Chondrocyte (in vitro differentiated cells): Measurements from ENCODE around the gene KCNK3. TPM values are rescaled to one million over a fixed set of nuclear protein-coding genes. Genes with fewer than 3 reads are reported as not detected.

Source experiments
- DNase-seq: peaks from one replicate; pipeline ENCODE4 v3.0.0; 2021; ENCODE audit warnings: mixed read lengths, low spot score
- H3K27ac Mint-ChIP-seq: one replicate; pipeline ENCODE4 v1.8.0; 2021; ENCODE audit warnings: mild to moderate bottlenecking, moderate library complexity, mixed read lengths; ENCODE audit not compliant: unreplicated experiment
- H3K27me3 Mint-ChIP-seq: 2 replicates; pipeline ENCODE4 v1.8.0; 2021; ENCODE audit warnings: low read depth, mixed read lengths
- H3K36me3 Mint-ChIP-seq: 2 replicates; pipeline ENCODE4 v1.8.0; 2021; ENCODE audit warnings: low read depth, mixed read lengths
- H3K4me1 Mint-ChIP-seq: 2 replicates; pipeline ENCODE4 v1.8.0; 2021; ENCODE audit warnings: low read depth, mild to moderate bottlenecking, mixed read lengths
- H3K4me3 Mint-ChIP-seq: one replicate; pipeline ENCODE4 v1.8.0; 2021; ENCODE audit warnings: mild to moderate bottlenecking, moderate library complexity, mixed read lengths; ENCODE audit not compliant: unreplicated experiment
- H3K9me3 Mint-ChIP-seq: 2 replicates; pipeline ENCODE4 v1.8.0; 2021; ENCODE audit warnings: low read depth, mixed read lengths
- total RNA-seq: library from RNA; stranded (reverse); gene quantifications from 3 replicates; pipeline ENCODE4 v1.2.1, GENCODE V29; 2021
- TF ChIP-seq, protein P1 (sequence below): fragments of 200-600 bp; sonication (generic); IDR thresholded peaks from 2 replicates; pipeline ENCODE4 v1.5.0; 2021; ENCODE audit warnings: antibody characterized with exemption, mild to moderate bottlenecking, moderate library complexity

KCNK3 gene
- total RNA-seq, 1 donor from 2014 or later = 2.9 TPM

- TF ChIP-seq, protein P1, sequence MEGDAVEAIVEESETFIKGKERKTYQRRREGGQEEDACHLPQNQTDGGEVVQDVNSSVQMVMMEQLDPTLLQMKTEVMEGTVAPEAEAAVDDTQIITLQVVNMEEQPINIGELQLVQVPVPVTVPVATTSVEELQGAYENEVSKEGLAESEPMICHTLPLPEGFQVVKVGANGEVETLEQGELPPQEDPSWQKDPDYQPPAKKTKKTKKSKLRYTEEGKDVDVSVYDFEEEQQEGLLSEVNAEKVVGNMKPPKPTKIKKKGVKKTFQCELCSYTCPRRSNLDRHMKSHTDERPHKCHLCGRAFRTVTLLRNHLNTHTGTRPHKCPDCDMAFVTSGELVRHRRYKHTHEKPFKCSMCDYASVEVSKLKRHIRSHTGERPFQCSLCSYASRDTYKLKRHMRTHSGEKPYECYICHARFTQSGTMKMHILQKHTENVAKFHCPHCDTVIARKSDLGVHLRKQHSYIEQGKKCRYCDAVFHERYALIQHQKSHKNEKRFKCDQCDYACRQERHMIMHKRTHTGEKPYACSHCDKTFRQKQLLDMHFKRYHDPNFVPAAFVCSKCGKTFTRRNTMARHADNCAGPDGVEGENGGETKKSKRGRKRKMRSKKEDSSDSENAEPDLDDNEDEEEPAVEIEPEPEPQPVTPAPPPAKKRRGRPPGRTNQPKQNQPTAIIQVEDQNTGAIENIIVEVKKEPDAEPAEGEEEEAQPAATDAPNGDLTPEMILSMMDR = no peak
- Mint-ChIP-seq H3K27ac (no peak overlapping the region), H3K4me3 (no peak overlapping the region), H3K36me3 (no peaks in the 10 kb centered on the region), H3K9me3 (no peaks in the 10 kb centered on the region), H3K27me3 (no peaks in the 10 kb centered on the region), H3K4me1 (peaks cover 47% of the 10 kb centered on the region)
- no peak for DNase-seq
These were observed 26.6 kb downstream of the KCNK3 start for GRCh38 chr2:26718949-26719686.

DNA sequence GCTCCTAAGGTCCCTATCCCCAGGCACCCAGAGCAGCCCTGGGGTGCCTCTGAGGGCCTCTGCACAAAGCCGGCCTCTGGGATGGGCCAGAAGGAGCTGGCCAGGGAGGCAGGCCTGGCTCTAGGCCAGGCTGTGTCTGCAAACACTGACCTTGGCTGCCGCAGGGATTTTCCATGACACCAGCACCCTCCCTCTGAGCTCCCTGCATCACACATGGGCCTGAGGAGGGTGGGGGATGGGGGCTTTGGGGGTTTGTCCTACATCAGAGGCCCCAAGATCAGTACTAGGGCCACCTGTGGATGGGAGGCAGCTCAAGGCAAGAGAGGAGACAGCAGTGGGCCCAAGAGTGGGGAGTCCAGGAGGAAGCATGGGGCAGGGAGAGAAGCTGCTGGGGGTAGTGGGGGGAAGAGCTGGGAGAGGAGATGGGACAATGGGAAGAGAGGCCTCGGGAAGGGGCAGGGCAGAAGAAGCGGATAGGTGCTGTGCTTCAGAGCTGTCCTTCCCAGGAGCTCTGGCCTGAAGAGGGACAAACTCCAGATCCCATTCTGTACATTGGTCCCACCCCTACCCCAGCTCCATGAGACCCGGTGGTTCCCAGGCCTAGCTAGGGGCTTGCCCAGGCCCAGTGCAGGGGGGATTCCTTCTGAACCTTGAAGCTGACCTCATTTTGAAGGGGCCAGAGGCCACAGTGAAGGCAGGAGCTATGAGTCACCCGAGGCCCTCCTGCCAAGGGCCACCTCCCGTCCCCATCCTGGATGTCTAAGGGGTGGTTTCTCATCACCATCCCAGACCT is 28.0 kb downstream of the KCNK3 start:
- H3K36me3 Mint-ChIP-seq = no peaks in the 10 kb centered on the region
- no peak overlapping the region for H3K4me3 Mint-ChIP-seq
- no peaks in the 10 kb centered on the region for H3K27me3 Mint-ChIP-seq
- no peak for DNase-seq
- TF ChIP-seq, protein P1 = no peak
- H3K27ac Mint-ChIP-seq = peak overlapping the region; percentile 84
- peaks cover 61% of the 10 kb centered on the region for H3K4me1 Mint-ChIP-seq
- H3K9me3 Mint-ChIP-seq = no peaks in the 10 kb centered on the region

GRCh38 chr2:26721115-26722032 is 28.9 kb downstream of the KCNK3 start:
- no peak for DNase-seq
- Mint-ChIP-seq H3K4me1 (peaks cover 62% of the 10 kb centered on the region), H3K27ac (no peak overlapping the region), H3K27me3 (no peaks in the 10 kb centered on the region), H3K36me3 (no peaks in the 10 kb centered on the region), H3K9me3 (no peaks in the 10 kb centered on the region), H3K4me3 (no peak overlapping the region)
- TF ChIP-seq, protein P1 = no peak

GRCh38 chr2:26722328-26722727 is 29.8 kb downstream of the KCNK3 start:
- H3K27me3 Mint-ChIP-seq = no peaks in the 10 kb centered on the region
- TF ChIP-seq, protein P1 = no peak
- no peak overlapping the region for H3K4me3 Mint-ChIP-seq
- peaks cover 62% of the 10 kb centered on the region for H3K4me1 Mint-ChIP-seq
- H3K9me3 Mint-ChIP-seq = no peaks in the 10 kb centered on the region
- H3K36me3 Mint-ChIP-seq = no peaks in the 10 kb centered on the region
- H3K27ac Mint-ChIP-seq = no peak overlapping the region
- DNase-seq = no peak

DNA sequence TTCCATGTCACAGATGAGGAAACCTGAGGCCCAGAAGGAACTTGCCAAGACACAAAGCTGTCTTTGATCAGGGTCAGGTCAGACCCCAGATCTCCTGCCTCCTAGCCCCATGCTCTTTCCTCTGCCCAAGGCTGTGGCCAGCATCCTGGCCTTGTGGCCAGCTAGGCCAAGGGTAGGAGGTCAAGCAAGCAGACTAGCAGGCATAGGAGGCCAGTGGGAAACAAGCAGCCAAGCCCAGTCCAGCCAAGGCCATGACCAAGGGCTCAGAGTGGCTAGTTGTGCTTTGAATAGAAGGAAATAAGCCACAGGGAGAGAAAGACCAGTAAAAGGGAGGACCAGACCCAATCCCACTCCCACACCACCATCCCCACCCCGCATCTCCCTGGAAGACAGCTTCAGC is 30.4 kb downstream of the KCNK3 start:
- Mint-ChIP-seq H3K27me3 (no peaks in the 10 kb centered on the region), H3K9me3 (no peaks in the 10 kb centered on the region), H3K27ac (peak overlapping the region; percentile 51), H3K36me3 (no peaks in the 10 kb centered on the region), H3K4me1 (peaks cover 62% of the 10 kb centered on the region), H3K4me3 (no peak overlapping the region)
- no peak for DNase-seq
- TF ChIP-seq, protein P1 = no peak
